ENCODE results near the gene FGF8. TPM values are rescaled to one million over a fixed set of nuclear protein-coding genes. Genes with fewer than 3 reads are reported as not detected.

FGF8 gene
- total and polyA plus RNA-seq, 2 of the 8 experiments (the other 6 are each of a cell fraction or from before 2014, with no cell fraction given) = 1.1 to 3.9 TPM

DNA sequence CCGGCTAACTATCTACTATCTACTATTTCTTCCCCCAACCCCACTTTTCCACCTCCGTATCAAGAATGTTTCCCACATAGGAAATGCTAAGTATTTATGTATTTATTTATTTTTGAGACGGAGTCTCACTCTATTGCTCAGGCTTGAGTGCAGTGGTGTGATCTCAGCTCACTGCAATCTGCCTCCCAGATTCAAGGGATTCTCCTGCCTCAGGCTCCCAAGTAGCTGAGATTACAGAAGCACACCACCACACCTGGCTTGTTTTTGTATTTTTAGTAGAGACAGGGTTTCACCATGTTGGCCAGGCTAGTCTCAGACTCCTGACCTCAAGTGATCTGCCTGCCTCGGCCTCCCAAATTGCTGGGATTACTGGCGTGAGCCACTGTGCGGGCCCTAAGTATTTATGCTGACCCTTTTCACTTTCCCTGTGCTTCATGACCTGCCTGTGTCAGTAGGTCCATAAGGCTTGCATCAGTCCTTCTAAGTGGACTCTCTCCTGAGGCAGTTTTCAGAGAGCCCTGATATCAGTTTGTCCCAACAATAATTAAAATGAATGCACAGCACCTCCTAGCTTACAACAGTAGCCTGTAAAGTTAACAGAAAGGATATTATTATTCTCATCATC lies 55.2 kb downstream of the FGF8 start:
- CTCF ChIA-PET (ENCODE audit: partially characterized antibody) = interaction anchor here (0.6 to 1.5 kb wide), 3 partner anchors 16 to 61 kb away, joined by 4 to 6 read pairs (median 5); no protein-coding TSS in a partner anchor
- no peak overlapping the region for H3K9ac ChIP-seq (replicated peaks in 1 of 4; ENCODE audit: extremely low read depth in 1 of 4, low read depth in 3 of 4, low read length in 3 of 4)
- no peaks in the 10 kb centered on the region for H3K79me2 ChIP-seq (ENCODE audit: control insufficient read depth in 1 of 2, insufficient read depth in 2 of 2, low read length in 2 of 2)
- DNase-seq (ENCODE audit: low read depth in 1 of 2, low spot score in 2 of 2) = no peak
- H3K4me2 ChIP-seq (ENCODE audit: insufficient read depth in 1 of 2, low read depth in 2 of 2, low read length in 2 of 2) = no peak overlapping the region
- no peak overlapping the region for H2BK20ac ChIP-seq (ENCODE audit: low read length)
- no peak overlapping the region for H2BK12ac ChIP-seq (ENCODE audit: low read depth, low read length)
- no peaks in the 10 kb centered on the region; the same call in 1 of the 2 replicates for H3K23me2 ChIP-seq (ENCODE audit: low read depth, low read length)
- H3K56ac ChIP-seq (replicated peaks; ENCODE audit: insufficient read length, low read depth, low read length) = no peak overlapping the region
- H3K27ac ChIP-seq (ENCODE audit: low read depth, low read length) = no peak overlapping the region
- H3K4ac ChIP-seq (replicated peaks; ENCODE audit: insufficient read length, low read depth, low read length) = no peak overlapping the region
- no peaks in the 10 kb centered on the region for H3K9me3 ChIP-seq (ENCODE audit: insufficient read depth in 2 of 2, low read depth in 1 of 2, low read length in 1 of 2)
- no peak overlapping the region for H4K8ac ChIP-seq (ENCODE audit: extremely low read depth, insufficient read depth, low read length)
- H3K23ac ChIP-seq (ENCODE audit: insufficient read length) = no peak overlapping the region
- H3K4me3 ChIP-seq (ENCODE audit: extremely low read depth in 1 of 4, insufficient read depth in 2 of 4, low read depth in 3 of 4, low read length in 4 of 4) = no peak overlapping the region
- no peak for TF ChIP-seq EZH2 (IDR thresholded peaks at IDR 0.05; ENCODE audit: low read depth, low read length, severe bottlenecking)
- H2BK120ac ChIP-seq (replicated peaks; ENCODE audit: low read depth, low read length) = no peak overlapping the region
- no peak overlapping the region for H2AFZ ChIP-seq (ENCODE audit: low read length)
- no peak overlapping the region for H3K18ac ChIP-seq (ENCODE audit: extremely low read depth, low read length)
- H2BK15ac ChIP-seq (ENCODE audit: low read length) = no peak overlapping the region
- H3K14ac ChIP-seq (ENCODE audit: insufficient read length) = no peak overlapping the region
- H3K27me3 ChIP-seq (replicated peaks in 1 of 4; ENCODE audit: control insufficient read depth in 3 of 4, extremely low read depth in 1 of 4, insufficient read depth in 3 of 4, low read length in 3 of 4) = no peaks in the 10 kb centered on the region
- H4K91ac ChIP-seq (replicated peaks; ENCODE audit: insufficient read length, low read length) = no peak overlapping the region
- no peak overlapping the region for H2AK5ac ChIP-seq (ENCODE audit: low read depth, low read length)
- no peak overlapping the region for H2BK5ac ChIP-seq (ENCODE audit: low read depth, low read length)
- no peaks in the 10 kb centered on the region for H3K79me1 ChIP-seq (ENCODE audit: low read depth, low read length)
- H4K5ac ChIP-seq (ENCODE audit: insufficient read length, low read depth, low read length) = no peak overlapping the region
- WGBS, 2 experiments (ENCODE audit: extremely low coverage in 1 of 2, insufficient coverage in 1 of 2, insufficient read length in 1 of 2, insufficient replicate concordance in 2 of 2, low coverage in 1 of 2, low lambda C conversion rate in 2 of 2, missing lambda C conversion rate in 1 of 2) = 93% methylated on average over 6 of the region's 6 CpGs; no CpG with 5 or more reads in 1 of the 2 experiments
- POLR2A ChIA-PET (ENCODE audit: partially characterized antibody) = no interaction called here
- H3K36me3 ChIP-seq (ENCODE audit: control insufficient read depth in 2 of 4, insufficient read depth in 4 of 4, low read length in 3 of 4) = no peaks in the 10 kb centered on the region
- no peaks in the 10 kb centered on the region for H4K20me1 ChIP-seq (replicated peaks in 1 of 2; ENCODE audit: control insufficient read depth in 1 of 2, insufficient read depth in 2 of 2, low read length in 2 of 2)
- H3K4me1 ChIP-seq (replicated peaks in 1 of 4; ENCODE audit: control insufficient read depth in 3 of 4, insufficient read depth in 4 of 4, low read length in 3 of 4) = peaks cover 0 to 3% (median 0%) of the 10 kb centered on the region in 4 experiments; a peak in 2 of 7 replicates
- FAIRE-seq = no peak

Other genes with a start within 250 kb of the FGF8 start
- gene POLL, start 187.9 kb downstream of the FGF8 start, total RNA-seq (2021; fragmentation: NEBNext Ultra II Directional; extraction: Animal tissue kit (Norgen Biotek cat#: 25700)) = 26.1 and 26.8 TPM in 2 replicates
- 45.9 and 69.5 TPM in 2 replicates for gene POLL, start 187.9 kb downstream of the FGF8 start, polyA plus RNA-seq (2011; rRNA removed)
- gene DPCD, start 187.8 kb downstream of the FGF8 start, total RNA-seq (2021; fragmentation: NEBNext Ultra II Directional; extraction: Animal tissue kit (Norgen Biotek cat#: 25700)) = 18.8 and 21.2 TPM in 2 replicates
- gene DPCD, start 187.8 kb downstream of the FGF8 start, polyA plus RNA-seq (2011; rRNA removed) = 25.2 and 31.4 TPM in 2 replicates
- 29.6 and 32.8 TPM in 2 replicates for gene FBXW4, start 80.9 kb downstream of the FGF8 start, total RNA-seq (2021; fragmentation: NEBNext Ultra II Directional; extraction: Animal tissue kit (Norgen Biotek cat#: 25700))
- 29.0 and 42.8 TPM in 2 replicates for gene FBXW4, start 80.9 kb downstream of the FGF8 start, polyA plus RNA-seq (2011; rRNA removed)
- 175 and 177 TPM in 2 replicates for gene NPM3, start 7.3 kb upstream of the FGF8 start, total RNA-seq (2021; fragmentation: NEBNext Ultra II Directional; extraction: Animal tissue kit (Norgen Biotek cat#: 25700))
- gene NPM3, start 7.3 kb upstream of the FGF8 start, polyA plus RNA-seq (2011; rRNA removed) = 127 and 218 TPM in 2 replicates
- gene OGA, start 42.3 kb upstream of the FGF8 start, total RNA-seq (2021; fragmentation: NEBNext Ultra II Directional; extraction: Animal tissue kit (Norgen Biotek cat#: 25700)) = 104 and 107 TPM in 2 replicates
- 18.5 and 31.2 TPM in 2 replicates for gene OGA, start 42.3 kb upstream of the FGF8 start, polyA plus RNA-seq (2011; rRNA removed)
- gene KCNIP2, start 67.7 kb upstream of the FGF8 start, total RNA-seq (2021; fragmentation: NEBNext Ultra II Directional; extraction: Animal tissue kit (Norgen Biotek cat#: 25700)) = 4.7 and 6.0 TPM in 2 replicates
- gene KCNIP2, start 67.7 kb upstream of the FGF8 start, polyA plus RNA-seq (2011; rRNA removed) = 2.7 and 3.5 TPM in 2 replicates

Measured in H1 (cell line).